ENCODE results near the gene DDR2.

Gene DDR2

GRCh38 chr1:162674034-162674608 lies 41.9 kb downstream of the DDR2 start:
- no peak for DNase-seq

- no peak for DNase-seq
Observed at GRCh38 chr1:162676087-162676486, 43.8 kb downstream of the DDR2 start.

- DNase-seq: no peak
Observed at GRCh38 chr1:162676750-162677149, 44.5 kb downstream of the DDR2 start.

- no peak for DNase-seq
Observed at GRCh38 chr1:162677607-162678371, 45.5 kb downstream of the DDR2 start.

- DNase-seq: no peak
Observed at GRCh38 chr1:162678439-162678838, 46.2 kb downstream of the DDR2 start.

DNA sequence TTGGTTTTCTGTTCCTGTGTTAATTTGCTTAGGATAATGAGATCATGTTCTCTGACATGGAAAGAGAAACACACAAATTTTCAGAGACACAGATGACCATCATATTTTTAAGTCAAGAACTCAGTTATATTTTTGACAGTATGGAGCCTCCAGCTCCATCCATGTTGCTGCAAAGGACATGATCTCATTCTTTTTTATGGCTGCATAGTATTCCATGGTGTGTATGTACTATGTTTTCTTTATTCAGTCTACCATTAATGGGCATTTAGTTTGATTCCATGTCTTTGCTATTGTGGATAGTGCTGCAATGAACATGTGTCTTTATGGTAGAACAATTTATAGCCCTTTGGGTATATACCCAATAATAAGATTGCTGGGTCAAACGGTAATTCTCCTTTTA lies 47.0 kb downstream of the DDR2 start:
- no peak for DNase-seq

DNA sequence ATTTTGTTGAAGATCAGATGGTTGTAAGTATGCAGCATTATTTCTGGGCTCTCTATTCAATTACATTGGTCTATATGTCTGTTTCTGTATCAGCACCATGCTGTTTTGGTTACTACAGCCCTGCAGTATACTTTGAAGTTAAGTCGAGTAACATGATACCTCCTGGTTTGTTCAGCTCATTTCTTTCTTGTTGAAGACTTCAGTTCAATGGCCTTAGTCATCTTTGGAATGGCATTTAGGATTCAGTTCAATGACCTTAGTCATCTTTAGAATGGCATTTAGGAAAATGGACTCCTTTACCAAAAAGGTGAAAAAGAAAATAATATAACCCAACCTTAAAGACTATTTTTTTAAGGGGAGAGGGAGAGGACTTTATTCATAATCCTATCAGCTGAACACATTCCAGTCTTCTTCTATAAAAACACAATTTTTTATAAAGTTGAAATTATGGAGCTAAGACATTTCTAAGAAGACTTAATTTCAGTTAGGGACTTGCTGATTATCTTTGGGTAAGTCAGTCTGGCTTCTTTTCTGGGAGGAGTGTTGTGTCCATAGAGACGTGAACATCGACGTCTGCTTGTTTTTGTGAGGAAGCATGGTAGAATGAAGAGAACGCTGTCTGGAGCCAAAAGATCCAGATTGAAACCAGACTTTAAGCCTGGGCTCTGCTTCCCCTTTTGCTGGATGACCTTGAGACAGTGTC lies 48.3 kb downstream of the DDR2 start:
- no peak for DNase-seq

DNA sequence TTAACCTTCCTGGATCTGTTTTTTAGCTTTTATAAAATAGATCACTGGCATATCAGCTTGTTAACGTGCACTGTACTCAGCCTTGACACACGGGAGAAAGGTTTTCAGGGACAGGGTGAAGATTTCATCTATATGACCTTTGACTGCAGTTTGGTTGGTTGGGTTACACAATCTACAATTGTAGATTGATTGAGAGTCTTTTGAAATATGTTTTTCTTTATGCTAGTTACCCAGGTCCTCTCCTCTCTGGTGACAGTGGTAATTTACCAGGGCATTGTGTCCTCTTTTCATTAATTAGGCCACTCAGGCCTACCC lies 48.8 kb downstream of the DDR2 start:
- DNase-seq: no peak

DNA sequence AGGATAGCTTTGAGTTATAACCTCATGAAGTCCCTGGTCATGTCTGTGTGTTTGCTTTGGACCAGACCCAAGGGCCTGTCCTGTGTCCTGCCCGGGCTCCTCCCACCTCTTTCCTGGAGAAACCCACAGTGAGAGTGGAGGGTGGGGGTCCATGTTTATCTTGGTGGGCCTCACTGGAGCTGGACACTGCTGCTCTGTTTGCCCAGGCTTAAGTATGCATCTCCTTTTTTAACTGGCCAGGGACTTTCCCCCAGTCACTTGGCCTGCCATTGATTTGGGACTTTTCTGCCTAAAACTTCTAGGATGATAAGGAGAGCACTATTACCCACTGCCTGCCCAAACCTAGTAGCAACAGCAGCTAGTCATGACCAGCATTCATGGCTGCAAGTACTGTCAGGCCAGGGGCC lies 49.8 kb downstream of the DDR2 start:
- DNase-seq: no peak

- no peak for DNase-seq
Observed at GRCh38 chr1:162687870-162688269, 55.6 kb downstream of the DDR2 start.

DNA sequence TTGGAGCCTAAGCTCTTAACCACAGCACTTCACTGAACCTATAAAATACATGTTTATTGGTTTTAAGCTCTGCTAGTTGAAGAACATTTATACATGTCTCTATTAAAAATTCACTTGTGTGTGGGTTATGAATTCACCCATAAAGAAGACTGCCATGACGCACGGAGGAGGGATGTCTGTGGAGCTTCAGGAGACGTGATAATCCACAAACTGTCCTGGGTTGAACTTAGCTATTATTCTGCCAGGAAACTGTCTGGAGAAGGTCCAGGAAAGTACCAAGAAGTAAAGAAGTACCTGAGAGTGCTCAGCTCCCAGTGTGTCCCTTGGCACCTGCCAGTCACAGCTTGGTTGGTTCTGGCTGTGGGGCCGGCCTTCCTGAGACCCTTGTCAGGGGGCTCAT lies 56.3 kb downstream of the DDR2 start:
- DNase-seq: no peak

- no peak for DNase-seq
Observed at GRCh38 chr1:162688931-162689330, 56.7 kb downstream of the DDR2 start.

DNA sequence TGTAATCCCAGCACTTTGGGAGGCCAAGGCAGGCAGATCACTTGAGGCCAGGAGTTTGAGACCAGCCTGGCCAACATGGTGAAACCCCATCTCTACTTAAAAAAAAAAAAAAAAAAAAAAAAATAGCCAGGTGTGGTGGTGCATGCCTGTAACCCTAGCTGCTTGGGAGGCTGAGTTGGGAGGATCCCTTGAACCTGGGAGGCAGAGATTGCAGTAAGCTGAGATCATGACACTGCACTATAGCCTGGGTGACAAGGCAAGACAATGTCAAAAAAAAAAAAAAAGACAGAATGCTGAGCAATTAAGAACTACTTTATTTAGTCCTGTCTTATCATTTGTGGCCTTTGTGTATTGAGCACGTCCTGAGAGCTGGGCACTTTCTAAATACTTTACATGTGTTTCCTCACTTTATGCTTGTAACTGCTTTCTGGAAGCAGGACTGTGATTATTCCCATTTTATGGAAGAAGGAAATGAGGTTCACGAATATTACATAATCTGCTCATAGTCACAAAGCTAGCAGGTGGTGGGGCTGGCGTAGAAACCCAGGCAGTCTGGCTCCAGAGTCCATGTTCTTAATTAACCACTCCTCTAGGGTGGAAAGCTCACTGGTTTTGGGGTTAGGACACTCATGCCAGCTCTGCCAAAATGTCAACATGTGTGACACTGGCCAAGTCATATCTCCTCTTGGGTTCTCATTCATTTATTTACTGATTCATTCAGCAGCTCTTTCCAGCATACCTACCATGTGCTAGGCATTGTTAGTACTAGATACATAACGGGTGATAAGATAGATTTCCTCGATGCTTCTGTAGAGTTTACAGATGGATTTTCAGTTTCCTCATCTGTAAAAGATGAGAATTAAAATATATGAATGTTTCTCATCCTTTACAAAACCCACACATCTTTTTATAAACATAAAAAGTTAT lies 57.7 kb downstream of the DDR2 start:
- no peak for DNase-seq

DNA sequence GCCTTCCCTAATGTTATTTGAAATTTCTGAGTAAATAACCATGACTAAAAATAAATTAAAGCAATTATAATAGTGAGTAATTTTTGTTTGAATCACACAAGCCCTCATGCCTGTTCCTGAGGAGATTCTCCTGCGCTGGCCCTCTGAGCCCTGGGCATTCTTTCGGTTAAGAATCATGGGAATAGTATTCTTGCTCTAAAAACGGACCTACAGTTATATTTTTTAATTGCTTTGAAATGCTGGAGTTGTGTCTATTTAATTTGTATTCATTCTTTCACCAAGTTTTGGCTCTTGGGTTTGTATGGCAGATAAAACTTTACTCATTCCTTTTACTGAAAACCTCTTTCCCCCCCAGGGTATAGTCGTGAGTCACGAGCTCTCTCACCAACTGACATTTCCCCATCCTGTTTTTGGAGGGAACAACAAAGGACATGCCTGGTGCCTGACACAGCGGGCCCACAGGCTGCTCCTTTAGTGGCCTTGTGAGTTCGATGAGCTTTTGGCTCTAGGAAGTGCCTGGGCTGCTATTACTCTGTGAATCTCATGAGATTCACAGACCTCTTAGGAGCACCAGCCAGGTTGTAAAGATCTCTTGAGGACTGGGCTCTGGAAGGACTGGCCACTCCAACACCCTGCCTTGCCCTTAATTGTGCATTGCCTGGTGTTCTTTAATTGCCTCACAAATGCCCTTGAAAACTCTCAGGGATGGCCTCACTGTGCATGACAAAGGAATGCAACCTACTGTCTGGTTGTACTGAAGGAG lies 58.6 kb downstream of the DDR2 start:
- DNase-seq: no peak

DNA sequence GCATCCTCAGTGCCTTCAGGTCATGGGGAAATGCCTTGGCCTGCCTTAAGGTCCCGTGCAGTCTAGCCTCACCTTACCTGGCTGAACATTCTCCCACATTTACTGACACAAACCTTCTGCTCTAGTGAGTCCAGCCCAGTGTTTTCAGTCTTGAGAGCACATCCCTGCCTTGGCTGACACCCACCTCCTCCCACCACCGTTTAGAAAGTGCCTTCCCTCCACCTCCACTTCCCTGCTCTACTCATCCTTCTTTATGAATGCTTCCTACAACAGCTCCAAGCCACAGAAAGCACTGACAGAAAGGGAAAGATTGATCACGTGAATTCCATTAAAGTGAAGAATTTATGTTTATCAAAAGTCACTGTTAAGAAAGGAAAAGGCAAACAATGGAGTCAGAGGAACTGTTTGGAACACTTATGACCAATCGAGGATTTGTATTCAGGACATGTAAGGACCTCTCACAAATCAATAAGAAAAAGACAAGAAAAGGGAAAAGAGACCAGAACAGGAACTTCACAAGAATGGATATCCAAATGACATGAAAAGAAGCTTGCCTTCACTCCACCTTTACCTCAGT lies 59.8 kb downstream of the DDR2 start:
- DNase-seq: no peak

DNA sequence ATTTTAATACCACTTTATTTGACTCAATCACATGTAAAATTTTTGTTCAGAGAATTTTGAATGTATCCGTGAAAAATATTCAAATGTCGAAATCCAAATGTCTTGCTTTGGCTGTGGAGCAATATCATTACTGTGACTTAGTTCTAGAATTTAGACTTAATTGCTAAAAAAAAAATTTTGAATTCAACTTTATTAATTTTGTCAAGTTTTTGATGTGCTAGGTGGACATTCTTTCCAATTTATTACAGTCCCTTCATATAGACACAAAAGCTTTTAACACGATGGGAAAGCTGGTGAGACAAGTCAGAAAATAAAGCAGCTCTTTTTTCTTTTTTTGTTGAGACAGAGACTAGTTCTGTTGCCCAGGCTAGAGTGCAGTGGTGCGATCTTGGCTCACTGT lies 62.6 kb downstream of the DDR2 start:
- no peak for DNase-seq

DNA sequence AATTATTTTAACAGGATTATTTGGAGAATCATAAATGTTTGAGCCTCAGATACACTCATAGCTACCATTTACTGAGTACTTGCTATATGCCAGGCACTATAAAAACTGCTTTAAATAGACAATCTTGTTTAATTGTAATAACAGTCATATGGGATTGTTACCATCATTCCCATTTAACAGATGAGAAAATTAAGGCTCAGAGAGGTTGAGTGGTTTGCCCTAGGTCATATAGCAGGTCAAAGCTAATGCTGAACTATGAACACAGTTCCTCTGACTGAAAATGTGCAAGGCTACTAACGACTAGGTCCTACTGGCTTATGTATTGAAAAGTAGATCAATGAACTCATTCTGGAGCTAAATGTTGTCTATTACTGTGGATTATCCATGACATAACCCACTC lies 63.4 kb downstream of the DDR2 start:
- no peak for DNase-seq

DNA sequence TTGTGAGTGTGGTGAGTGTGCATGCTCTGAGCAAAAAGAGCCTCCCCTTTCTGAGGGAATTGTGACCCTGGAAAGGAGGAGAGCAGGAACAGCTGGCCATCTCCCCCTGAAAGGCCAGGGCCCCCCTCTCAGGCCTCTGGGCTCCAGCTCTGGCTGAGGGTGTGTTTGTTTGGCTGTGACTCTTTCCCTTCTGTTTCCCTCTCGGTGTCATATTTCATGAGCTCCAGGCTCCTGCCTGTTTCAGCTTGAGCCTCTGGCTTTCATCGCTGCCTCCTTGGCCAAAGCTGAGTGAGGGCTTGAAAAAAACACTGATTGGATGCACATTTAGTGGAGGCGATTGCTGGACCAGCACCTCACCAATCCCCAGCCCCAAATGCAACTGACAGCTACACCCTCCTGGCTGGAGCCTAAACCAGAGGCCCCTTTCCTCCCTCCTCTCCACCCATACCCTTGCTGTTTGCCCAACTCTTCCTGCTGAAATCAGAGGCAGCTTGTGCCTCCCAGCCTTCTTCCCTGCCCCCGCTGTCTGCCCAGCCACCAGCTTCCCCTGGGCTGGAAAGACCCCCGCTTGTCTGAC lies 64.1 kb downstream of the DDR2 start:
- no peak for DNase-seq

GRCh38 chr1:162697140-162697895 lies 65.1 kb downstream of the DDR2 start:
- no peak for DNase-seq

GRCh38 chr1:162699366-162699765 lies 67.1 kb downstream of the DDR2 start:
- no peak for DNase-seq

DNA sequence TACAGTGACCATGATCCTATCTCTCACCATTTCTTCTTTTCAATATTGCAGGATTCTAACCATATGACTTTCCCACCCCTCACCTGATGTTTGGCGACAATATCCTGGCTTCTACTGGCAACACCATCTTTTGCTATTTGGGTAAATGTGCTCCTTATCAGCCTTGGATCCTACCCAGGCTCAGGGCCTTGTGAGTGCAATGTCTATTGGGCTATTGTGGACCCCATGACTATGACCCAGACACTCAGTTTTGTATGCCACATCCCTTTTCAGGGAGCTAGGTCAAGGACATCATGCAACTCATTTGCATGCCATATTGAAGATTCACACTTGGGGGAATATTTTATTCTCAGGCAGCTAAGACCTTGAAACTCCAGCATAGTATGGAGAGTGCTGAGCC lies 67.9 kb downstream of the DDR2 start:
- DNase-seq: no peak
